Gastrocnemius medialis (tissue), 4 donors: ENCODE measurements around the gene IGF2BP2. TPM values are rescaled to one million over a fixed set of nuclear protein-coding genes. Genes with fewer than 3 reads are reported as not detected.

Experiments used
- ATAC-seq, 2 donors: fragments of 150-250 bp; one replicate each; pipeline ENCODE4 v1.9.1; 2016
- DNase-seq, 2 donors: peaks; one replicate each; pipeline ENCODE4 v3.0.0-alpha.2; 2019
- H3K27ac ChIP-seq, 4 donors: fragments of 200-600 bp; sonication (generic); 1 replicate in 1 of 4; 2 replicates in 3 of 4; pipeline ENCODE4 v1.5.1; 2016 to 2018; ENCODE audit warnings: mild to moderate bottlenecking in 2 of 4, moderate library complexity in 1 of 4
- H3K27me3 ChIP-seq, 3 donors: fragments of 200-600 bp; sonication (generic) in 2 of 3; 1 replicate in 1 of 3; 2 replicates in 2 of 3; pipeline versions ENCODE4 v1.5.1 to v1.6.0; 2016 to 2019; ENCODE audit warnings: mild to moderate bottlenecking in 1 of 3, moderate library complexity in 1 of 3
- H3K36me3 ChIP-seq, 2 donors: fragments of 200-600 bp; sonication (generic) in 1 of 2; one replicate each; pipeline ENCODE4 v1.5.1; 2017 to 2018
- H3K4me1 ChIP-seq, 2 donors: fragments of 200-600 bp; sonication (generic) in 1 of 2; one replicate each; pipeline ENCODE4 v1.5.1; 2016 to 2017; ENCODE audit warnings: mild to moderate bottlenecking in 2 of 2
- H3K4me3 ChIP-seq, 4 donors: fragments of 200-600 bp; sonication (generic) in 3 of 4; 1 replicate in 1 of 4; 2 replicates in 3 of 4; pipeline ENCODE4 v1.5.1; 2016 to 2019; ENCODE audit warnings: mild to moderate bottlenecking in 2 of 4
- H3K9me3 ChIP-seq, 3 donors: fragments of 200-600 bp; sonication (generic) in 2 of 3; 1 replicate in 1 of 3; 2 replicates in 2 of 3; pipeline ENCODE4 v1.5.1; 2016 to 2019
- POLR2A ChIP-seq, 2 donors: fragments of 450-650 bp; IDR thresholded peaks; one replicate each; pipeline ENCODE4 v1.6.1; 2017; ENCODE audit warnings: antibody characterized with exemption in 2 of 2, mild to moderate bottlenecking in 2 of 2, moderate library complexity in 2 of 2
- in situ Hi-C, 4 donors: fragments of 200-750 bp; cut with MboI; loops; one replicate each; pipeline versions ENCODE4 v1.15.0 to v1.8.0; 2017; ENCODE audit warnings: low sequenced_read_pairs in 4 of 4
- intact Hi-C: fragments of 100-400 bp; cut with DNase I; formaldehyde crosslinking; loops from one replicate; pipeline ENCODE4 v1.15.1; 2023; ENCODE audit warnings: low total_unique reads
- total RNA-seq, 4 donors: library from RNA; depleted of rRNA; stranded (reverse); fragments of >200 nt; gene quantifications; one replicate each; pipeline versions ENCODE4 v1.1.0 to v1.2.3, GENCODE V29; 2016
- TF ChIP-seq, protein P1 (sequence below), 5 experiments: fragments of 450-650 bp in 3 of 5; fragments of 200-600 bp in 2 of 5; sonication (generic) in 2 of 5; IDR thresholded peaks in 4 of 5; conservative IDR thresholded peaks in 1 of 5; 1 replicate in 4 of 5; 2 replicates in 1 of 5; pipeline ENCODE4 v1.5.1; 2016 to 2019; ENCODE audit warnings: antibody characterized with exemption in 5 of 5, mild to moderate bottlenecking in 3 of 5, moderate library complexity in 3 of 5

The IGF2BP2 gene
- total RNA-seq, 4 donors from 2014 or later = 0.97 to 6.3 (median 1.7) TPM

DNA sequence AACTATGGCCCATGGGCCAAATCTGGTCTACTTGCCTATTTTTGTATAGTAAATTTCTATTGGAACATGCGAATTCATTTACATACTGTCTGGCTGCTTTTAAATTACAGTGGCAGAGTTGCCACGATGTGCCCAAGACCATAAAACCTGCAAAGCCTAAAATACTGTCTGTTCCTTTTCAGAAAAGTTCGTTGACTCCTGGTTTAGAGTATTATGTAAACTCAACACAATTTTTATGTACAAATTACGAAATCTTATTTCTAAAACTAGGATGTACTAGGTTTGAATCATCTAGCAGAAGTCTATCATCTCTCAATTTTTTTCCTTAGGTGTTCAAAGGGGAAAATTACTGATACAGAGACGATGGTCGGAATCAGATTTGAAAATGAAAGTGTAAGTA lies 211.8 kb downstream of the IGF2BP2 start:
- H3K4me3 ChIP-seq = no peak overlapping the region
- H3K9me3 ChIP-seq = no peaks in the 10 kb centered on the region
- TF ChIP-seq POLR2A (IDR thresholded peaks at IDR 0.05) = no peak
- TF ChIP-seq, protein P1, sequence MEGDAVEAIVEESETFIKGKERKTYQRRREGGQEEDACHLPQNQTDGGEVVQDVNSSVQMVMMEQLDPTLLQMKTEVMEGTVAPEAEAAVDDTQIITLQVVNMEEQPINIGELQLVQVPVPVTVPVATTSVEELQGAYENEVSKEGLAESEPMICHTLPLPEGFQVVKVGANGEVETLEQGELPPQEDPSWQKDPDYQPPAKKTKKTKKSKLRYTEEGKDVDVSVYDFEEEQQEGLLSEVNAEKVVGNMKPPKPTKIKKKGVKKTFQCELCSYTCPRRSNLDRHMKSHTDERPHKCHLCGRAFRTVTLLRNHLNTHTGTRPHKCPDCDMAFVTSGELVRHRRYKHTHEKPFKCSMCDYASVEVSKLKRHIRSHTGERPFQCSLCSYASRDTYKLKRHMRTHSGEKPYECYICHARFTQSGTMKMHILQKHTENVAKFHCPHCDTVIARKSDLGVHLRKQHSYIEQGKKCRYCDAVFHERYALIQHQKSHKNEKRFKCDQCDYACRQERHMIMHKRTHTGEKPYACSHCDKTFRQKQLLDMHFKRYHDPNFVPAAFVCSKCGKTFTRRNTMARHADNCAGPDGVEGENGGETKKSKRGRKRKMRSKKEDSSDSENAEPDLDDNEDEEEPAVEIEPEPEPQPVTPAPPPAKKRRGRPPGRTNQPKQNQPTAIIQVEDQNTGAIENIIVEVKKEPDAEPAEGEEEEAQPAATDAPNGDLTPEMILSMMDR (IDR thresholded peaks at IDR 0.05 in 4 of 5, conservative IDR thresholded peaks at IDR 0.05 in 1 of 5) = no peak
- in situ Hi-C loops = loop anchor here in 1 of 4 donors (25.0 kb wide), 1 partner anchor 949 kb away; the partner anchor contains the start of genes DNAJB11 and TBCCD1
- ATAC-seq (no peak), DNase-seq (no peak)
- no peaks in the 10 kb centered on the region for H3K27me3 ChIP-seq
- H3K27ac ChIP-seq = no peak overlapping the region
- no peaks in the 10 kb centered on the region for H3K4me1 ChIP-seq
- peaks cover 3 to 89% of the 10 kb centered on the region in 2 donors for H3K36me3 ChIP-seq
- intact Hi-C loops = no loop called here

- Histone ChIP-seq H3K4me3 (no peak overlapping the region), H3K36me3 (peaks cover 6 to 61% of the 10 kb centered on the region in 2 donors), H3K27ac (no peak overlapping the region), H3K4me1 (no peaks in the 10 kb centered on the region), H3K9me3 (no peaks in the 10 kb centered on the region), H3K27me3 (no peaks in the 10 kb centered on the region)
- TF ChIP-seq, protein P1 (IDR thresholded peaks at IDR 0.05 in 4 of 5, conservative IDR thresholded peaks at IDR 0.05 in 1 of 5) = no peak
- TF ChIP-seq POLR2A (IDR thresholded peaks at IDR 0.05) = no peak
- no peak for ATAC-seq
- intact Hi-C loops (no loop called here), in situ Hi-C loops (loop anchor here in 1 of 4 donors (25.0 kb wide), 1 partner anchor 956 kb away; the partner anchor contains the start of genes DNAJB11 and TBCCD1)
- DNase-seq = no peak
Measured at GRCh38 chr3:185606196-185606595, 218.6 kb downstream of the IGF2BP2 start.

DNA sequence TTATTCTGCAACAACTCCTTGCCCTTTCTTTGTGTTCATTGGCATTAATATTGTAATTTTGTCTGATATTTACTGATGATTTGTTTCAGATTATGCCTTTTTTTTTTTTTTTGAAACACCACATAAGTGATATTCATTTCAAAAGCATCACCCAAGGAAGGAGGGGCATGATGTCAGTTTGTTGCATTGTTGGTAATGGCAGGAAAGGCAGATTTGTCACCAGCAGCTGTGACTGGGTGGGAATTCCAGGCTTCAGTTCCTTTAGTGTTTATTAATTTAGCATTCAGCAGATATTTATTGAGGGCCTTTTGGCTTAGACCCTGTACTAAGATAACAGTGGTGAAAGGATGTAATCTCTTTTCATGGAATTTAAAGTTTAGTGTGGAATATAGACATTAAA lies 219.3 kb downstream of the IGF2BP2 start:
- in situ Hi-C loops (loop anchor here in 1 of 4 donors (25.0 kb wide), 1 partner anchor 957 kb away; the partner anchor contains the start of genes DNAJB11 and TBCCD1), intact Hi-C loops (no loop called here)
- Histone ChIP-seq H3K36me3 (peaks cover 6 to 62% of the 10 kb centered on the region in 2 donors), H3K4me1 (peaks cover 0 to 2% of the 10 kb centered on the region in 2 donors), H3K27ac (no peak overlapping the region), H3K27me3 (no peaks in the 10 kb centered on the region), H3K4me3 (no peak overlapping the region), H3K9me3 (no peaks in the 10 kb centered on the region)
- TF ChIP-seq, protein P1 (IDR thresholded peaks at IDR 0.05 in 4 of 5, conservative IDR thresholded peaks at IDR 0.05 in 1 of 5) = no peak
- TF ChIP-seq POLR2A (IDR thresholded peaks at IDR 0.05) = no peak
- ATAC-seq (no peak), DNase-seq (no peak)

- ATAC-seq = no peak
- in situ Hi-C loops (loop anchor here in 2 of 4 donors (25.0 kb wide), 2 partner anchors 967 to 1192 kb away; partner anchors contain the start of genes DNAJB11 (in 1 of the 2), EIF4A2 (in 1 of the 2) and TBCCD1 (in 1 of the 2)), intact Hi-C loops (no loop called here)
- Histone ChIP-seq H3K27me3 (no peaks in the 10 kb centered on the region), H3K4me3 (no peak overlapping the region), H3K4me1 (peaks cover 0 to 3% of the 10 kb centered on the region in 2 donors), H3K36me3 (peaks cover 0 to 38% of the 10 kb centered on the region in 2 donors), H3K9me3 (no peaks in the 10 kb centered on the region), H3K27ac (no peak overlapping the region)
- no peak for DNase-seq
- TF ChIP-seq POLR2A (IDR thresholded peaks at IDR 0.05) = no peak
- TF ChIP-seq, protein P1 (IDR thresholded peaks at IDR 0.05 in 4 of 5, conservative IDR thresholded peaks at IDR 0.05 in 1 of 5) = no peak
Measured at GRCh38 chr3:185595526-185595925, 229.3 kb downstream of the IGF2BP2 start.
